ENCODE measurements around the gene IDI2. TPM values are rescaled to one million over a fixed set of nuclear protein-coding genes. Genes with fewer than 3 reads are reported as not detected.
A peak's percentile ranks its signal among the peaks of the same experiment; 100 is the strongest.

The IDI2 gene
- total and polyA plus RNA-seq, 2 of the 13 experiments (the other 11 are each of a cell fraction or from before 2014, with no cell fraction given), result not detected

DNA sequence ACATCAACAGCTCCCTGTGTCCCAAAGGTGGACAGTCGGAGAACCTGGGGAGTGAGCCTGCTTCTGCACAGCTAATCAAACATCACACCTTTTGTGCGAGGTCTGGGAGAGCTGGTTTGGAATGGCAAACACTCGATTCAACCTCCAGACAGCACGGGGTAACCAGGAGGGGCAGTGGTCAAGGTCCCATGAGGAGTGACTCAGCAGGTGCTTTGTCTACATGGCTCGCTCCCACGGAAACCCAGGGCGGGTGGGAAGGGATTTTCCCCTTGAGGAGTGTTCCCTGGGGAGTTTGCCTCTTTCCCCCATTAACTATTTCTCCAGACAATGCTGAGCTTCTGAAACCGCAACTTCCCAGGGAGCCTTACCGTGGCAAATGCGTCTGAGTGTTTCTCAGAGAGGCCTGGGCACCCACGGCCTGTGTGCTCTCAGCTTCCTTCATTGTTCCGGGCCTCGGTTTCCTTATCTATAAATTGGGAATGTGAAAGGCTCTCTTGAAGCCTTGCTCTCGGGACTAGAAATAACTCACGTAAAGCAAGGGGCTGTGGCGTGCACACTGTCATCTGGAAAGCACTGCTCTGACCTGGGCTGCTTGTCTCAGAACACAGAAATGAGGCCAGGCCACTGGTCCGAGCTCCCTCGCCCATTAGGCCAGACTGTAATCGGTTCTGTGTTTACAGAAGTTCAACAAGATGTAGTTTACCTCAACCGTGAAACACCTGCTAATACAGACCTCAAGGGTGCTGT lies 51.4 kb downstream of the IDI2 start (continued):
- TF ChIP-seq, protein P1, sequence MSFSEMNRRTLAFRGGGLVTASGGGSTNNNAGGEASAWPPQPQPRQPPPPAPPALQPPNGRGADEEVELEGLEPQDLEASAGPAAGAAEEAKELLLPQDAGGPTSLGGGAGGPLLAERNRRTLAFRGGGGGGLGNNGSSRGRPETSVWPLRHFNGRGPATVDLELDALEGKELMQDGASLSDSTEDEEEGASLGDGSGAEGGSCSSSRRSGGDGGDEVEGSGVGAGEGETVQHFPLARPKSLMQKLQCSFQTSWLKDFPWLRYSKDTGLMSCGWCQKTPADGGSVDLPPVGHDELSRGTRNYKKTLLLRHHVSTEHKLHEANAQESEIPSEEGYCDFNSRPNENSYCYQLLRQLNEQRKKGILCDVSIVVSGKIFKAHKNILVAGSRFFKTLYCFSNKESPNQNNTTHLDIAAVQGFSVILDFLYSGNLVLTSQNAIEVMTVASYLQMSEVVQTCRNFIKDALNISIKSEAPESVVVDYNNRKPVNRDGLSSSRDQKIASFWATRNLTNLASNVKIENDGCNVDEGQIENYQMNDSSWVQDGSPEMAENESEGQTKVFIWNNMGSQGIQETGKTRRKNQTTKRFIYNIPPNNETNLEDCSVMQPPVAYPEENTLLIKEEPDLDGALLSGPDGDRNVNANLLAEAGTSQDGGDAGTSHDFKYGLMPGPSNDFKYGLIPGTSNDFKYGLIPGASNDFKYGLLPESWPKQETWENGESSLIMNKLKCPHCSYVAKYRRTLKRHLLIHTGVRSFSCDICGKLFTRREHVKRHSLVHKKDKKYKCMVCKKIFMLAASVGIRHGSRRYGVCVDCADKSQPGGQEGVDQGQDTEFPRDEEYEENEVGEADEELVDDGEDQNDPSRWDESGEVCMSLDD (CRISPR knock-in tag; IDR thresholded peaks at IDR 0.05; ENCODE audit: borderline replicate concordance), result no peak
- TF ChIP-seq HNF4G (IDR thresholded peaks at IDR 0.05; ENCODE audit: borderline replicate concordance, low read depth, low read length), result peak; percentile 73; the same call in 1 of the 2 replicates
- TF ChIP-seq HNF4G (CRISPR knock-in tag; IDR thresholded peaks at IDR 0.05; ENCODE audit: borderline replicate concordance, low read depth), result peak; percentile 80; the same call in 1 of the 2 replicates
- no peak for TF ChIP-seq NONO (IDR thresholded peaks at IDR 0.05)
- TF ChIP-seq NONO (CRISPR knock-in tag; conservative IDR thresholded peaks at IDR 0.05), result peak; percentile 54; the same call in 1 of the 2 replicates
- TF ChIP-seq FOXK1 (CRISPR knock-in tag; IDR thresholded peaks at IDR 0.05; ENCODE audit: borderline replicate concordance, low read depth), result peak; percentile 73; the same call in 1 of the 2 replicates
- TF ChIP-seq TRIM24 (CRISPR knock-in tag; IDR thresholded peaks at IDR 0.05), result no peak
- TF ChIP-seq ZBTB42 (CRISPR knock-in tag; IDR thresholded peaks at IDR 0.05), result 0 out of 2 replicates have a peak, but pooled peaks have one; percentile 52
- TF ChIP-seq MTA1 (CRISPR knock-in tag; IDR thresholded peaks at IDR 0.05; ENCODE audit: borderline replicate concordance), result 0 out of 2 replicates have a peak, but pooled peaks have one; percentile 39
- TF ChIP-seq RORA (CRISPR knock-in tag; IDR thresholded peaks at IDR 0.05), result no peak
- TF ChIP-seq ZNF121 (CRISPR knock-in tag; IDR thresholded peaks at IDR 0.05), result peak; percentile 33; the same call in 1 of the 2 replicates
- TF ChIP-seq BORCS8-MEF2B (CRISPR knock-in tag; IDR thresholded peaks at IDR 0.05), result peak; percentile 30; the same call in 1 of the 2 replicates
- TF ChIP-seq KLF11 (CRISPR knock-in tag; IDR thresholded peaks at IDR 0.05), result peak; percentile 33; the same call in 1 of the 2 replicates
- TF ChIP-seq ZMYM3 (CRISPR knock-in tag; IDR thresholded peaks at IDR 0.05), result peak; percentile 18; the same call in 1 of the 2 replicates
- TF ChIP-seq, protein P2, sequence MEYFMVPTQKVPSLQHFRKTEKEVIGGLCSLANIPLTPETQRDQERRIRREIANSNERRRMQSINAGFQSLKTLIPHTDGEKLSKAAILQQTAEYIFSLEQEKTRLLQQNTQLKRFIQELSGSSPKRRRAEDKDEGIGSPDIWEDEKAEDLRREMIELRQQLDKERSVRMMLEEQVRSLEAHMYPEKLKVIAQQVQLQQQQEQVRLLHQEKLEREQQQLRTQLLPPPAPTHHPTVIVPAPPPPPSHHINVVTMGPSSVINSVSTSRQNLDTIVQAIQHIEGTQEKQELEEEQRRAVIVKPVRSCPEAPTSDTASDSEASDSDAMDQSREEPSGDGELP (IDR thresholded peaks at IDR 0.05; ENCODE audit: borderline replicate concordance, low read depth), result peak; percentile 57; the same call in 1 of the 2 replicates
- TF ChIP-seq, protein P3, sequence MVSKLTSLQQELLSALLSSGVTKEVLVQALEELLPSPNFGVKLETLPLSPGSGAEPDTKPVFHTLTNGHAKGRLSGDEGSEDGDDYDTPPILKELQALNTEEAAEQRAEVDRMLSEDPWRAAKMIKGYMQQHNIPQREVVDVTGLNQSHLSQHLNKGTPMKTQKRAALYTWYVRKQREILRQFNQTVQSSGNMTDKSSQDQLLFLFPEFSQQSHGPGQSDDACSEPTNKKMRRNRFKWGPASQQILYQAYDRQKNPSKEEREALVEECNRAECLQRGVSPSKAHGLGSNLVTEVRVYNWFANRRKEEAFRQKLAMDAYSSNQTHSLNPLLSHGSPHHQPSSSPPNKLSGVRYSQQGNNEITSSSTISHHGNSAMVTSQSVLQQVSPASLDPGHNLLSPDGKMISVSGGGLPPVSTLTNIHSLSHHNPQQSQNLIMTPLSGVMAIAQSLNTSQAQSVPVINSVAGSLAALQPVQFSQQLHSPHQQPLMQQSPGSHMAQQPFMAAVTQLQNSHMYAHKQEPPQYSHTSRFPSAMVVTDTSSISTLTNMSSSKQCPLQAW (CRISPR knock-in tag; IDR thresholded peaks at IDR 0.05), result peak; percentile 44; the same call in 1 of the 2 replicates
- no peak for TF ChIP-seq NFKBIZ (CRISPR knock-in tag; IDR thresholded peaks at IDR 0.05)
- TF ChIP-seq, protein P4, sequence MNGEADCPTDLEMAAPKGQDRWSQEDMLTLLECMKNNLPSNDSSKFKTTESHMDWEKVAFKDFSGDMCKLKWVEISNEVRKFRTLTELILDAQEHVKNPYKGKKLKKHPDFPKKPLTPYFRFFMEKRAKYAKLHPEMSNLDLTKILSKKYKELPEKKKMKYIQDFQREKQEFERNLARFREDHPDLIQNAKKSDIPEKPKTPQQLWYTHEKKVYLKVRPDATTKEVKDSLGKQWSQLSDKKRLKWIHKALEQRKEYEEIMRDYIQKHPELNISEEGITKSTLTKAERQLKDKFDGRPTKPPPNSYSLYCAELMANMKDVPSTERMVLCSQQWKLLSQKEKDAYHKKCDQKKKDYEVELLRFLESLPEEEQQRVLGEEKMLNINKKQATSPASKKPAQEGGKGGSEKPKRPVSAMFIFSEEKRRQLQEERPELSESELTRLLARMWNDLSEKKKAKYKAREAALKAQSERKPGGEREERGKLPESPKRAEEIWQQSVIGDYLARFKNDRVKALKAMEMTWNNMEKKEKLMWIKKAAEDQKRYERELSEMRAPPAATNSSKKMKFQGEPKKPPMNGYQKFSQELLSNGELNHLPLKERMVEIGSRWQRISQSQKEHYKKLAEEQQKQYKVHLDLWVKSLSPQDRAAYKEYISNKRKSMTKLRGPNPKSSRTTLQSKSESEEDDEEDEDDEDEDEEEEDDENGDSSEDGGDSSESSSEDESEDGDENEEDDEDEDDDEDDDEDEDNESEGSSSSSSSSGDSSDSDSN (CRISPR knock-in tag; IDR thresholded peaks at IDR 0.05), result peak; percentile 59
- TF ChIP-seq, protein P5, sequence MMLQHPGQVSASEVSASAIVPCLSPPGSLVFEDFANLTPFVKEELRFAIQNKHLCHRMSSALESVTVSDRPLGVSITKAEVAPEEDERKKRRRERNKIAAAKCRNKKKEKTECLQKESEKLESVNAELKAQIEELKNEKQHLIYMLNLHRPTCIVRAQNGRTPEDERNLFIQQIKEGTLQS (CRISPR knock-in tag; IDR thresholded peaks at IDR 0.05), result peak; percentile 82
- no peak for TF ChIP-seq CHD4 (IDR thresholded peaks at IDR 0.05; ENCODE audit: borderline replicate concordance, low read length)
- TF ChIP-seq IRX3 (CRISPR knock-in tag; IDR thresholded peaks at IDR 0.05; ENCODE audit: borderline replicate concordance, low read depth), result 0 out of 2 replicates have a peak, but pooled peaks have one; percentile 65
- TF ChIP-seq ONECUT2 (CRISPR knock-in tag; IDR thresholded peaks at IDR 0.05), result no peak
